HG03520 (cell line): Measurements from ENCODE around the gene CLPX.
"Not testable (repeated sequence)": the region's sequence is repeated elsewhere in the genome, so short reads cannot be mapped to it uniquely, and the experiment has no call there.

Experiments
- ATAC-seq: cut with Tn5 transposase; IDR thresholded peaks from one replicate; pipeline ENCODE4 v1.9.1; 2021; ENCODE audit warnings: mild to moderate bottlenecking, moderate library complexity; ENCODE audit not compliant: unreplicated experiment

The CLPX gene

GRCh38 chr15:65105038-65105437, 80.1 kb downstream of the CLPX start:
- ATAC-seq, result no peak

DNA sequence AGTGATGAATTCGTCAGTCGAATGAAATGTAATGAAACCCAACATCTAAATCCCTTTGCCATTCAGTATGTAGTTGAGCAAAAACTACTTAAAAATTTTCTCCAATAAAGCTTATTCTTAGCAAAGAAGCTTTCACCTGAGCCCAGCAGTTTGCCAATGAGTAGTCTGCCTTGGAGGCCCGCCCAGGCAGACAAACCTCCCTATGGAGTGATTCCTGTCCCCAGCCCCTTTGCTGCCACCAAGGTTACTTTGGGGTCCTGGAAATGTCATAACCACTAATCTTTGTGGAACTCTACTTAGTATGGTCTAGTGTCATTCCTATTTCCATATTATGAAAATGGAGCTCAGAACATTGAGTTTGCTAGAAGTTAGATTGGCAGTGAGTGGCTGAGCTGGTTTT, 82.2 kb downstream of the CLPX start:
- ATAC-seq, result no peak

DNA sequence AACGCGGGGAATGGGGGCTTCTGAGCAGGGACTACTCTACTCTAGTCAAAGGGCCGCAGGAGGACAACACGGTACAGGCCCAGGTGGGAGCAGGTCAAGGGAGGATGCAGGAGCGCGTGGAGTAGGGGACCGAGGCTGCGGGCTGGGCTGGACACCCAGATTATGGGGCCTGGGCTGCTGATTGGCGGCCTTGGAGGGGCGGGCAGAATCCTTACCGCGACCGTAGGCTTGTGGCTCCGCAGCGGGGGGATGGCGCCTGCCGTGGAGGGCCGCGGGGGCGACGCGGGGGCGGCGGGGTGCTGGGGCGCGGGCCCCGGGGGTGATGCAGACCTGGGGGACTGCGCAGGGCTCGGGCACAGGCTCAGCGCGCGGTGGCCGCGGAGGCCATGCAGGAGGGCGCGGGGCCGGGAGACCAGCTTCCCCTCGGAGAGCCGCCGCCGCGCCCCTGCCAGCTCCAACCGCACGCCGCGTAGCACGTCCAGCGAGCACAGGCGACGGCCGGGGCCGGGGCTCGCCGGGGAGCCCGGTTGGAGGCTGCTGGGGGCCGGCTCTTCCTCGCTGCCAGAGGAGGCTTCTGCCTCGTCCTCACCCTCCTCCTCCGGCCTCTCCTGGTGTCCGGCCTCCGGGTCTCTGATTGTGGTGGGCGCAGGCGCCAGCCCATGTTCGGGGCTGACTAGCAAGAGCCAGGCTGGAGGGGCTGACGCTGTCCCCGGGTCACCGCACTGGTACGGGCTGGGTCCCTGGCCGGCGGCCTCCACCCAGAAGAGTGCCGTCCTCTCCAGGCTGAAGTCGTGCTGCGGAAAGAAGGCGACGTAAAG, 83.0 kb downstream of the CLPX start:
- no peak for ATAC-seq

GRCh38 chr15:65101411-65101890, 83.7 kb downstream of the CLPX start:
- ATAC-seq, result no peak

DNA sequence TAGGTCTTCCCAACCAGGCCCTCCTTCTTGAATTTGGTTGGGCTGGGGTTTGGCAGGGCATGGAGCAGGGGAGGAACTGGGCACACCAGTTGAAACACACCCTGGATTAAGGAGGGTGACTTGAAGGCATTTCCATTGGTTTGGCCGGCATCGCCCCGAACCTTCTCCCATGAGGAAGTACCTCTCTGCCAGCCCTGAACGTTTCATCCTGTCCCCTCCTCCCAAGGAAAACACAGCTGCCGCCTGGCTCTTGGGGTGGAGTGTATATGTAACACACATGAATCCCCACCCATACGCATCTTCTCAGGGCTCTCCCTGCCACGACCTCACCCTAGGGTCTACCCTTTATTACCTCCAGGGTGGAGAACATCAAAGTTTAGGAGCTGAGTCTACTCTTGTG, 84.7 kb downstream of the CLPX start:
- ATAC-seq, result no peak

- ATAC-seq, result not testable (repeated sequence)
Observed at GRCh38 chr15:65099801-65100200, 85.3 kb downstream of the CLPX start.

DNA sequence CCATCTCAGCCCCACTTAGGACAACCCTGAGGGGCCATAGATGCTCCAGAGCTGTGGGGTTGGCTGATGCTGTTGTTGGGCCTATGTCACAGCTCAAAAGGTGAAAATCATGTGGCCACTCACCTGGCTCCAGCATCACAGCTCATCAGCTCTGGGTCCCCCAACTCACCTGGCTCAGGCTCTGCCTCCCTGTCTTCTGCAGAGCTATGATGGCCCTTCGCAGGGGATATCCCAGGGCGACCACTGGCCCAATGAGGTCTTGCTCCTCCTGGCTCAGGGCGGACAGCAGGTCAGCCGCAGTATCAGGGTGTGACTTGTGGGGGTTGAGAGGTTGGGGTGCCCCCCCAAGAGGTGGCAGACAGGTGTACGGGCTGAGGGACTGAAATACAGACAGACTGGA, 85.8 kb downstream of the CLPX start:
- no peak for ATAC-seq
